GM10248 (cell line): ENCODE measurements around the gene ZNF500.
"Not testable (repeated sequence)": the region's sequence is repeated elsewhere in the genome, so short reads cannot be mapped to it uniquely, and the experiment has no call there.

Experiments
- CTCF ChIA-PET: fragments of 300-600 bp; sonication (Branson Sonifier 250); formaldehyde crosslinking; extraction: SDS; loops from one replicate; lab custom pipeline; 2021; ENCODE audit warnings: antibody characterized with exemption; lab: Yijun Ruan, JAX
- POLR2A ChIA-PET: fragments of 350-650 bp; sonication (Branson Sonifier 250); formaldehyde crosslinking; extraction: SDS; loops from one replicate; lab custom pipeline; 2020; ENCODE audit warnings: antibody characterized with exemption; lab: Yijun Ruan, JAX
- DNase-seq: peaks from one replicate; pipeline ENCODE4 v3.0.0; 2012; ENCODE audit errors: extremely low spot score
- CTCF ChIP-seq: IDR thresholded peaks from 2 replicates; pipeline ENCODE4 v1.5.1; 2012; ENCODE audit warnings: mild to moderate bottlenecking, low read depth; ENCODE audit errors: extremely low read depth, missing control alignments, control extremely low read depth

ZNF500 gene

DNA sequence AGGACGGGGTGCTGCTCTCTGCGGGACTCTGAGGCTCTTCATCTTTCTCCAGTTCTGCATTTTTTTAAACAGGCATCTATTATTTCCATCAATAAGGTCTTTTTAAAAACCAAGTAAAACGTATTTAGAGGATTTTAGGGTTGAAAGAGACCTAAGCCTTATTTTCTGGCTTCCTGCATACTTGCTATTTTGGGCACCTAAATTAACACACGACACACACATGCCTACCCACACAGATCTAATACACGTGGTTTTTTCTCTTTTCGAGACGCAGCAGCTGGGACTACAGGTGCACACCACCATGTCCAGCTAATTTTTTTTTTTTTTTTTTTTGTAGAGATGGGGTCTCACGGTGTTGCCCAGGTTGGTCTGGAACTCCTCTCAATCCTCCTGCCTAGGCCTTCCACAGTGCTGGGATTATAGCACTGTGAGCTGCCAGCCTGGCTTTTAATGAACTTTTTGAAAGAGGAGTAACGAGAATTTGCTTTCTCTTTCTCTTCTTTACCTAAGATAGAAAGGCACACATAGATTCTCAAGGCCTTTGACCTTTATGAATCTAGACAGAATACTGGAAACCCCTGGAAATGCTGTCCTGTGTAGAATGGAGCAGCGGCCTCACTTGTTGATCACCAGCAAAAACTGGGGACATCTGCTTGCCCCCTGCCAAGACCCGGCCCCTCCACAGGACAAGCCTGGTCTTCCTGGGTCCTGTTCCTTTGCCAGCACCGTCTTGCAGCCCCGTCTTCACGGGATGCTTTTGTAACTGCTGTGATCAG, 18.9 kb downstream of the ZNF500 start:
- no peak for DNase-seq
- ChIA-PET POLR2A (interaction anchor here (0.6 to 1.6 kb wide), 3 partner anchors 9 to 13 kb away, joined by 5 to 8 read pairs (median 5); partner anchors contain the start of genes ANKS3 and DNAAF8), CTCF (interaction anchor here (0.7 to 1.5 kb wide), 4 partner anchors 10 to 42 kb away, joined by 3 to 10 read pairs (median 3); partner anchors contain the start of genes ANKS3 and DNAAF8)
- no peak for TF ChIP-seq CTCF

DNA sequence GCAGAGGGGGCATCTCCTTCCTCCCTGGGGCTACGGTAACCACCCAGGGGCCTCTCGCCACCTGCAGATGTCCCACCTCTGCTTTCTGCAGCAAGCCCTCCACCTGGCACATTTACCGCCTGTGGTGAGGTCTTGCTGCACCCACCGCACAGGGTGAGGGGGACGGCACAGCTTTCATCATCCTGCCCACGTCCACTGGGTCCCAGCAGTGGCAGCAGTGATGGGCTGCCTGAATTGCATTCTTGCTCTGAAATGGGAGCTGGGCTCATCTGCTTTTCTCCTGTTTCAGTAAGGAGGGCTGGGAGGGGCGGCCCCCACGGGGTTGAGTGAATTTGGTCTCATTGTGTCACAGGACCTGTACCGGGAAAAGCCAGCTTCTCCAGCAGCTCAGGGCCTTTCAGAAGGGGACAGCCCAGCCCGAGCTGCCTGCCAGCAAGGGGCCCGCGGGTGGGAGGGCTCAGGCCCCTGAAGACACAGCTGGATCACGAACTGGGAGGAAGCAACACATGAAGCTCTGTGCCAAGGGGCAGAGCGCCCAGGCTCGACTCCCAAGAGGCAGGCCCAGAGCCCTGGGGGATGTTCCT, 19.9 kb downstream of the ZNF500 start:
- no peak for TF ChIP-seq CTCF
- ChIA-PET POLR2A (interaction anchor here (0.9 to 1.6 kb wide), 3 partner anchors 8 to 47 kb away, joined by 3 to 8 read pairs (median 5); partner anchors contain the start of genes ANKS3 and DNAAF8), CTCF (interaction anchor here (0.7 to 1.5 kb wide), 5 partner anchors 9 to 41 kb away, joined by 3 to 10 read pairs (median 3); partner anchors contain the start of genes ANKS3 and DNAAF8)
- no peak for DNase-seq

DNA sequence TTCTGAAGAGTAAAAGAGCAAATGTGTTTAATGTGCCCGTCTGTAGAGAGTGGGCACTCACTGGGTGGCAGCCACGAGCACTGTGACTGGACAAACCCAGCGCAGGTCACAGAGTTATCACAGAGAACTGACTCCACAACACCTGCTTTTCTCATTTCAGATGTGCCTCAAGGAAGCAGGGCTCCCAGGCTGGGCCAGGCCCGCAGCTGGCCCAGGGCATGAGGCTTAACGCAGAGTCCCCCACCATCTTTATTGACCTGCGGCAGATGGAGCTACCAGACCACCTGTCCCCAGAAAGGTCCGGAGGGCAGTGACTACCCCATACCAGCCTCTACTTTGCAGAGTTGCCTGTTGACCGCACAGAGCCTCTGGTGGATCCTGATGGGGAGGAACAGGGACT, 20.7 kb downstream of the ZNF500 start:
- TF ChIP-seq CTCF: no peak
- ChIA-PET CTCF (interaction anchor here (1.3 kb wide), 1 partner anchor 10 kb away, joined by 3 read pairs; no protein-coding TSS in a partner anchor), POLR2A (no interaction called here)
- no peak for DNase-seq

GRCh38 chr16:4745274-4745569, 21.7 kb downstream of the ZNF500 start:
- CTCF ChIA-PET: interaction anchor here (2.0 to 2.1 kb wide), 2 partner anchors 10 to 11 kb away, joined by 4 to 6 read pairs; partner anchors contain the start of genes ANKS3 and DNAAF8
- POLR2A ChIA-PET: interaction anchor here (0.7 kb wide), 1 partner anchor 52 kb away, joined by 4 read pairs; the partner anchor contains the start of gene NUDT16L1
- TF ChIP-seq CTCF: no peak
- DNase-seq: no peak

GRCh38 chr16:4744555-4745273, 22.2 kb downstream of the ZNF500 start:
- CTCF ChIA-PET: interaction anchor here (1.0 to 2.1 kb wide), 3 partner anchors 10 to 64 kb away, joined by 3 to 6 read pairs (median 4); partner anchors contain the start of genes ANKS3 and DNAAF8
- POLR2A ChIA-PET: no interaction called here
- DNase-seq: no peak
- no peak for TF ChIP-seq CTCF

GRCh38 chr16:4743226-4743878, 23.6 kb downstream of the ZNF500 start:
- CTCF ChIA-PET: interaction anchor here (2.0 to 2.1 kb wide), 2 partner anchors 9 to 12 kb away, joined by 4 to 6 read pairs; partner anchors contain the start of genes ANKS3 and DNAAF8
- POLR2A ChIA-PET: no interaction called here
- no peak for DNase-seq
- no peak for TF ChIP-seq CTCF

DNA sequence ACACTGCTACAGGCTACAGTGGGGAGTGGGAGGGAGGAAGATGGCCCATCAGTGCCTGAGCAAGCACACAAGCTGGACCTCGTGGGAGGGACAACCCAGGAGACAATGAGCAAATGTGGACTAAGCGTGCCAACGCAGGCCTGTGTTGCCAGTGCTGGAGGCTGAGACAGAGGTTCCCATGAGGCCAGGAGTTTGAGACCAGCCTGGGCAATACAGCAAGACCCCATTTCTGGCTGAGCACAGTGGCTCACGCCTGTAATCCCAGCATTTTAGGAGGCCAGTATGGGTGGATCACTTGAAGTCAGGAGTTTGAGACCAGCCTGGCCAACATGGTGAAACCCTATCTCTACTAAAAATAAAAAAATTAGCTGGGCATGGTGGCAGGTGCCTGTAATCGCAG, 28.6 kb downstream of the ZNF500 start:
- ChIA-PET POLR2A (interaction anchor here (1.6 kb wide), 1 partner anchor 10 kb away, joined by 5 read pairs; no protein-coding TSS in a partner anchor), CTCF (interaction anchor here (1.2 to 1.3 kb wide), 2 partner anchors 9 to 25 kb away, joined by 3 read pairs; no protein-coding TSS in a partner anchor)
- DNase-seq: not testable (repeated sequence)
